Activated naive CD8-positive, alpha-beta T cell treated with anti-CD3 and anti-CD28 coated beads, Interleukin-2, amount 50 U/mL, for 16 hours (primary cell): Measurements from ENCODE around the gene IL4R.
"Not testable (repeated sequence)": the region's sequence is repeated elsewhere in the genome, so short reads cannot be mapped to it uniquely, and the experiment has no call there.

Experiments used
- DNase-seq: peaks from one replicate; pipeline ENCODE4 v3.0.0-alpha.2; 2020; ENCODE audit warnings: low read depth, low spot score

IL4R gene

DNA sequence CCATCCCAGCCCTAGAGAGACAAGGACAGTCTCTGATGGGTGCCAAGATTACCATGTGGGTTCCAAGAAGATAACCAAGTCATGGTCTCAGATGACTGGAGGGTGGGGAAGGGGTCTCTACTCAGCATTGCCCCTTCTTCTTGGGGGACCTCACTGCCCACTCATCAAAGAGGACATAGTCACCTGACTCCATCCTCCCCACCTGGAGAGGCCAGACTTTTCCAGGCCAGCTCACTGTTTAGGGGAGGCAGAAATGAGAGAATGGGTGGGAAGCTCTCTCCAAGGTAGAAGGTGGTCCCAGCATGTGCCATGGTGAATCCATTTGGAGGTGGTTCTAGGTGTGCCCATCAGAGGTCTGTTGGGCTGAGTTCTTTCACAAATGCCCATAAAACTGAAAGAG is 67.5 kb downstream of the IL4R start:
- DNase-seq, result no peak

DNA sequence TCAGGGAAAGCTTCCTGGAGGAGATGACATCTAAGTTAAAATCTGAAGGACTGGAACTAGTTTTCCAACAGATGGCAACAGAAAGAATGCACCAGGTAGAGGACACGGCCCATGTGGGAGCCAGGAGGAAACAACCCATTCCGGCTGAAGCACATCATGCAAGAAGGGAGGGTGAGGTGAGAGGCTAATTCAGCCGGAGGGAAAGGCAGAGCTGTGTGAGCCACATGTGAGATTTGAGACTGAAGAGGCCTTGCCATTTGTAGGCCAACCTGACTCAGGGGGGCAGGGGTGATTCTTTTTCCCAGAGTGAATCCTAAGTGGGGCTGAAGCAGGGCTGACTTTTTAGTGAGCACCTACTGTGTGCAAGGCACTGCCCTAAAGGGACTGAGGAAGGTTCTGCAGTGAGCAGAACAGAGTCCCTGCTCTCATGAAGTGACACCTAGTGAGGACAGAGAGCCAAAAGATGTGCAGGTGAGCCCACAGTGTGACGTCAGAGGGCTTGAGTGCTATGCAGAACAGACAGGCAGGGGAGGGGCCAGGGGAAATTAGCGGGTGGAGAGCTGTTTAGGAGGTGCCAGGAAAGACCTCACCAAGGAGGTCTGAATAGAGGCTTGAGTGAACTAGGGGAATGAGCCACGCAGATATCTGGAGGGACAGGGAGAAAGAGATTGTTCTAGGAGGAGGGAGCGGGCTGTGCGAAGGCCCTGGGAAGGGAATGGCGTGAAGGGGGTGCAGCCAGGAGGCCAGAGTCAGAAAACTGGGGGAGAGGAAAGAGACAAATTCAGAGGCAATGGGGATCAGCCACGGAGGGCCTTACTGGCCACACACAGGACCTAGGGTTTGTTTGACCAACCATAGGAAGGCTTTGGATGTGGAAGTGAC is 68.4 kb downstream of the IL4R start:
- no peak for DNase-seq

DNA sequence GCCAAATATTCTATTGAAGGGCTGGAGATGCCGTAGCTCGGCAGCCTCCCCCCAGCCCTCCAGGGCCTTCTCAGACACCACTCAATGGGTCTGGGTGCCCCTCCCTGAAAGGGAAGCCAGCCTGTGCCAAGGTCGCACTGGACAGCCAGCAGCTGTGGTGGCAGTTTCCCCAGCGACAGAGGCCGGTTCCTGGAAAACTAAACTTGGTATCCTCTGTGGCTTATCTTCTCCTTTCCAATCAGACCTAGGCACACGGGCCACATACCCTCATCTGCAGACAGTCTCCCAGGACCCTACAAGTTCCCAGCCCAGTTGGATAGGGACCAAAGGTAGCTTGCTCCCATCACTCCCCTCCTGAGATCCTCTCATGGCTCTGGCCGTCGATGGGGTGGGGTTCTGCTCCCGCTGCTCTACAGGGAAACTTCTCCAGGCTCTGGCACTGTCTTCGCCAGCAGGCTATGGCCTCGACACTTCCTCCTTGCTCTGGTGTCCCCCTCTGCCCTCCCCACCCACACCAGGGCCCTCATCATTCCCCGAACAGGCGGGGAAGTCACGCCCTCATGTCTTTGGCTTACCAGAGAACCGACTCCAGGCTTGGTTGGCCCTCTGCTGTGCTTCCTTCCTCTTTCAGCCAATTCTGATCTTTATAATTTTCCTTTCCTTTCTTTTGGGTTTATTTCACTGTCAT is 69.9 kb downstream of the IL4R start:
- no peak for DNase-seq

DNA sequence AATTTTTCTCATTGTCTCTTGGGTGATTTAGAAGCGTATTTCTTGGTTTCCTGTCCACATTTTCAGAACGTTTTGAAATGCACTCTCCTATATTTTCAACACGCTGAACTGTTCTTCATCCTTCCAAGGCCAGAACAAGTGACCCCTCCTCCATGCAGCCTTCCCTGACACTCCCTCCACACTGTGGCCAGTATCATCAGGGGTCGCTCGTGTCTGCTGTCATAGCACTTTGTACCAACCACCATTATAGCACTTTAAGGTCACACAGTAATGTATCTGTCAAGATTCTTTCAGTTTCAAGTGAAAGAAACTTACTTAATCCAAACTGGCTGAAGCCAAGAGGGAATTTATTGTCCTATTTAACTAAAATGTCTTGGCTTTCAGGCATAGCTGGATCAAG is 70.7 kb downstream of the IL4R start:
- DNase-seq, result no peak

DNA sequence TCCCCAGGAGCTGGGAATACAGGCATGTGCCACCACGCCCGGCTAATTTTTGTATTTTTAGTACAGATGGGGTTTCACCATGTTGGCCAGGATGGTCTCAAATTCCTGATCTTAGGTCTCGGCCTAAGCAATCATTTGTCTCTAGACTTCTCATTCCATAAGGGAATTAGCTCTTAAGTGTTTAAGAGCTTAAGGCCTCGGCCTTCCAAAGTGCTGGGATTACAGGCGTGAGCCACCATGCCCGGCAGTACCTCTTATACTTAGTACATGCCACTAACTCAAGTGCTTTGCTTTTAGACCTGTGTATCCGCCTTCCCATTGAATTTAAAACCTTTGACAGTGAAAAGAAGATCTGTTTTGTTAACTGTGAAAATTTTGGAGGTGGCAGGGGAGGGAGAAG is 71.6 kb downstream of the IL4R start:
- no peak for DNase-seq

DNA sequence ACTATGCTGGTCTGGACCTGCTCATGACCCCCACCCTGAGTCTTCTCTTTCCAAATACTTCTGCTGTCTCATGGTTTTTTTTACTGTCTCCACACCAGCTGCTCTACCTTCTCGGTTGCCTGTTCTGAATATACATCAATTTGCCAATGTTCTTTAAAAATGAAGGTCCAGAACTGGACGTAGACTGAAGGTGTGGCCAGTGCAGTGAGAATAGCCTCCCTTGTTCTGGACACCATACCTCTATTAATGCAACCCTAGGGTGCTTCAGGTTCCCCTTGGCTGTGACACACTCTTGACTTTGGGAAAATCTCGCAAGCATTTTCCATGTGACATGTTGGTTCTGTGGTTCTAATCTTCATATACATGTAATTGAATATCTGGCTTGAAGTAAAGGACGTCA is 72.9 kb downstream of the IL4R start:
- no peak for DNase-seq

DNA sequence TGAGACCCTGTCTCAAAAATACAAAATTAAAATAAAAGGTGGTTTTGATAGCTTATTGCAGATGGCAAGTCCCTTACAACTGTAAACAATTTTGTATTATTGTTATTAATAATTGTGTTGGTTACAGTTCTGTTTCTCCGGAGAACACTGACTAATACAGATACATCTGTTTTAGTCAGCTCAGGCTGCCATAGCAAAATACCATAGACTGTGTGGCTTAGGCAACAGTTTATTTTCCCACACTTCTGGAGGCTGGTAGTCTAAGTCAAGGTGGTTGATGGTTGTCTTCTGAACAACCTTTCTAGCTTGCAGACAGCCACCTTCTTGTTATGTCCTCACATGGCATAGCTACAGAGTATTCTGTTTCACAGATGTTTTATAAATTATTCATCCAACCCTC is 74.0 kb downstream of the IL4R start:
- no peak for DNase-seq

DNA sequence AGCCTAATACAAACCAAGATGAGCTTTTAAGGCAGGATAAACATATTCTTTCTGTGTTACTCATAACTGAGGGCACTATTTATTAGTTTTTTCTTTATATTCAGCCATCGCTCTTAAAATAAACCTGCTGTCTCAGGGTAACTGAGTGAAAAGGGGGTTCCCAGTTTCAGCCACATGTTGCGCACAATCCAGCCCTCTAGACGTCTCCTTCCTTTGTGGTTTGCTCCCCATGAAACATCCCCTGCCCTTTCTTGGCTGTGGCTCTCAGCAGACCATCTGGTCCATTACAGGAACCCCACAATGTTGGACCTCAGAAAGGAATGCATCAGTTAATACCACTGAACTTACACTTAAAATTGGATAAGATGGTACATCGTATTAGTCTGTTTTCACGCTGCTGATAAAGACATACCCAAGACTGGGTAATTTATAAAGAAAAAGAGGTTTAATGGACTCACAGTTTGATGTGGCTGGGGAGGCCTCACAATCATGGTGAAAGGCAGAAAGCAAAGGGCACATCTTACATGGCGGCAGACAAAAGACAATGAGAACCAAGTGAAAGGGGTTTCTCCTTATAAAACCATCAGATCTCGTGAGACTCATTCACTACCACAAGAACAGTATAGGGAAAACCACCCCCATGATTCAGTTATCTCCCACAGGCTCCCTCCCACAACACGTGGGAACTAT is 75.6 kb downstream of the IL4R start:
- no peak for DNase-seq

DNA sequence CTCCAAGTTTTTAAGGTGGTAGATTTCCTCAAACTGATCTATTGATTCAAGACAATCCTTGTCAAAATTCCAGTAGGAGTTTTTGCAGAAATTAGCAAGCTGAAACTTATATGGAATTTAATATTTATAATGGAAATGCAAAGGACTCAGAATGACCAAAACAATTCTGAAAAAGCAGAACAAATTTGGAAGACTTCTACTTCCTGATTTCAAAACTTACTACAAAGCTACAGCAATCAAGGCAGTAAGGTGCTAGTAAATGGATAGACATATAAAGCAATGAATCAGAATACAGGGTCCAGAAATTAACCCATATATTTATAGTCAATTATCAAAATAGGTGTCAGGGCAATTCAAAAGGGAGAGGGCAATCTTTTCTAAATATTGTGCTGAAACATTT is 76.4 kb downstream of the IL4R start:
- DNase-seq, result no peak

DNA sequence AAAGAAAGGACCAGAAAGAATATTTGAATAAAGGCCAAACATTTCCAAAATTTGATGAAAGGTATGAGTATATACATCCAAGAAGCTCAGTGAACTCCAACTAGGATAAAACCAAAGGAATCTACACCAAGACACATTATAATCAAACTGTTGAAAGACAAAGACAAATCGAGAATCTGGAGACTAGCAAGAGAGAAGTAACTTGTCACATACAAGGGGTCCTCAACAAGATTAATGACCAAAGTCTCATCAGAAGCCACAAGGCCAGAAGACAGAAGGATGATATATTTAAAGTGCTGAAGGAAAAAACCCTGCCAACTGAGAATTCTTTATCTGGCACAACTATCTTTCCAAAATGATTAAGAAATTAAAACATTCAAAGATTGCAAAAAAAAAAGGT is 78.9 kb downstream of the IL4R start:
- DNase-seq, result no peak

DNA sequence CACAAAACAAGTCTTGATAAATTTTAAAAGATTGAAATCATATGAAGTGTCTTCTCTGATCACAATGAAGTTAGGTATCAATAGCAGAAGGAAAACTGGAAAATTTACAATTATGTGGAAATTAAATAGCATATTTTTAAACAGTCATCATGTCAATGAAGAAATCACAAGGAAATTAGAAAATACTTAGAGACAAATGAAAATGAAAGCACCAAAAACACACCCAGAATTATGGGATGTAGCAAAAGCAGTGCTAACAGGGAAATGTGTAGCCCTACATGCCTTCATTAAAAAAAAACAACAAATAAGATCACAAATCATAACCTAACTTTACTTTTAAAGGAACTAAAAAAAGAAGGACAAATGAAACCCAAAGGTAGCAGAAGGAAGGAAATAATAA is 80.7 kb downstream of the IL4R start:
- DNase-seq, result no peak

DNA sequence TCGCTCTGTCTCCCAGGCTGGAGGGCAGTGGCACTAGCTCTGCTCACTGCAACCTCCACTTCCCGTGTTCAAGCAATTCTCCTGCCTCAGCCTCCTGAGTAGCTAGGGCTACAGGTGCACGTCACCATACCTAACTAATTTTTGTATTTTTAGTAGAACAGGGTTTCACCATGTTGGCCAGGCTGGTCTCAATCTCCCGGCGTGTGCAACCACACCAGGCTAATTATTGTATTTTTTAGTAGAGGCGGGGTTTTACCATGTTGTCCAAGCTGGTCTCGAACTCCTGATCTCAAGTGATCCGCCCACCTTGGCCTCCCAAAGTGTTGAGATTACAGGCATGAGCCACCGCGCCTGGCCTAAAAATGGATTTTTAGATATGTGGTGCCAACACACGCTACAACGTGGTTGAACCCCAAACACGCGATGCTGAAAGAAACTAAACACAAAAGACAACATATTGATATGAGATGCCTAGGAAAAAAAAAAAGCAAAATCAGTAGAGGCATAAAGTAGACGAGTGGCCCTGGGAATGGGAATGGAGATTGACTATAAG is 84.6 kb downstream of the IL4R start:
- not testable (repeated sequence) for DNase-seq

DNA sequence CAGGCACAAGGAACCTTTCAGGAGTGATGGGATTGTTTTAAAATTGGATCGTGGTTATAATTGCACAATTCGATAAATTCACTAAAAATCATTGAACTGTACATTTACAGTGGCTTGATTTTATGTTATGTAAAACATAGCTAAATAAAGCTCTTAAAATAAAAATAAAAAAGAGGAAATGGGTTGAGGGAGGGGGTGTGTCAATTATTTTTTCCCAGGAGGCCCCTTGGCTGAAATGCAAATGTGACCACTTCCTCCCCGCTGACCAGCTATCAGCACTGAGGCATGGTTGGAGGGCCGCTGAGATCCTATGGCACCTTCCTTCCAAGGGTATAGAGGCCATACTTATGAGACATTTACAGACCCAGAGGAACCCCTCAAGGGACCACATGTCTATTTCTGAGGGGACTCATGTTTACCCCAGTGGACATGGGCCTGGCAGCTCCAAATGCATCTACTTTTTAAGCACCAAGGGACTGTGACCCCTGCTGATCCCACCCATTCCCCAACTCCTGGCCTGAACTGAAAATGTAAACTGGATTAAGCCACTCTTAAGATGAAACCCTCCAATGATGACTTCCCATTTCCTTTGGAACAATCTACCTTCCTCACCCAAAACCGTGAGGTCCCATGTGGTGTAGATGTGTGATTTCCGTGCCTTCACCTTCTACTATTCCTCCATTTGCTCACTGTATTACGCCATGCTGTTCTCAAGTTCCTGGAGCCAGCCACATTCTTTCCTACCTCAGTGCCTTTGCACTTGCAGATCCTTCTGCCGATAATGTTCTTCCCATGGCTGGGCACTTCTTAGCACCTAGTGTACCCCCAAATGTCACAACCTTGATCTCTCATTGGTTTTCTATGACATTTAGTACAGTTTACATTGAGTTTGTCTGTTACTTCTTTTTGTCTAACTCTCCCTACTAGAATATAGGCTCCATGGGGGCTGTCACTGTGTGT is 85.4 kb downstream of the IL4R start:
- DNase-seq, result no peak

DNA sequence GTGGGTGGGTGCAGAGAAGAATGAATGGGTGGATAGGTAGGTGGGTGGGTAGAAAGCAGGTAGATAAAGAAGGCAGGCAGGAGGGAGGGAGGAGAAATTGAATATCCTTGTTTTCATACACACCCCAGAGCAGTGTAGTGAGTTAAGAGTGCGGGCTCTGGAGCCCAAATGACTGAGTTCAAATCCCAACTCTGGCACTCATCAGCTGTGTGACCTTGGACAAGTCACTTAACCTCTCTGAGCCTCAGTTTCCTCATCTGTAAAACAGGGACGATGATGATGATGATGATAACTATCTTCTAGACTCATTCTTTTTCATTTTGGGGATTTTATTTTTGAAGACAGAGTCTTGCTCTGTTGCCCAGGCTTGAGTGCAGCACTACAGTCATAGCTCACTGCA is 86.2 kb downstream of the IL4R start:
- no peak for DNase-seq

DNA sequence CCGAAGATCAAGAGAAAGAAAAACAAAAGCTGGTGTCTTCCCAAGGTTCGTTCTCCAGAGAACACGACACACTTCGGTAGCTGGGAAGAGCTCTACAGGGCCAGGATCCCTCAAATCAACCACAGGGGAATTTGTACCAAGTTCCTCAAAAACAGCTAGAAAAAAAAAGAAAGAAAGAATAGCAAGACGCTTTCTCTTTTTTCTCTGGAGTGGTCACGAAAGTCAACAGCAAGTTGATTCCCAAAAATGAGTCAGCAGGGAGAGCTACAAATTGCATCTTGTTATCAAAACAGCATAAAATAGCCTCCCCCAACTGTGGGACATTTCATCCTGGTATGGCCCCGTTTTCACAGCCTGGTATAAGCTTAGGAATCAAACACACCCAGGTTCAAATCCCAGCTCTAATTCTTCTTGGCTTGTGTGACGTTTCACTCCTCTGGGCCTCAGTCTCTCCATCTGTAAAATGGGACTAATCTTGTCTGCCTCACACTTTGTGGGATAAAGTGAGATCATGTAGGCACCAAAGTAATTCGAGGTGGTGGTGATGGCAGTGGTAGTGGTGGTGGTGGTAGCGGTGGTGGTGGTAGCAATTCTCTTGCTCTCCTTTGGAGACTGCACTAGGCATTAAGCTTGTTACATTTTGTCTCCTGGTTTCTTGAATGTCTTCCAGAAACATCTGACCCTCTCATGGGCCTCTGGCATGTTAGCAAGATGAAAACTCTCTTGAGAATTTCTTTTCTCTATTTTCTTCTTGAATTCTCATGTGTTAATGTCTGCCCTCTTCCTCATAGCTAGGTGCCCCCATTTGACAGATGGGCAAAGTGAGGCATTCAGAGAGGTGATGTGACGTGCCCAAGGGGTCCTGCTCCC is 87.2 kb downstream of the IL4R start:
- no peak for DNase-seq

DNA sequence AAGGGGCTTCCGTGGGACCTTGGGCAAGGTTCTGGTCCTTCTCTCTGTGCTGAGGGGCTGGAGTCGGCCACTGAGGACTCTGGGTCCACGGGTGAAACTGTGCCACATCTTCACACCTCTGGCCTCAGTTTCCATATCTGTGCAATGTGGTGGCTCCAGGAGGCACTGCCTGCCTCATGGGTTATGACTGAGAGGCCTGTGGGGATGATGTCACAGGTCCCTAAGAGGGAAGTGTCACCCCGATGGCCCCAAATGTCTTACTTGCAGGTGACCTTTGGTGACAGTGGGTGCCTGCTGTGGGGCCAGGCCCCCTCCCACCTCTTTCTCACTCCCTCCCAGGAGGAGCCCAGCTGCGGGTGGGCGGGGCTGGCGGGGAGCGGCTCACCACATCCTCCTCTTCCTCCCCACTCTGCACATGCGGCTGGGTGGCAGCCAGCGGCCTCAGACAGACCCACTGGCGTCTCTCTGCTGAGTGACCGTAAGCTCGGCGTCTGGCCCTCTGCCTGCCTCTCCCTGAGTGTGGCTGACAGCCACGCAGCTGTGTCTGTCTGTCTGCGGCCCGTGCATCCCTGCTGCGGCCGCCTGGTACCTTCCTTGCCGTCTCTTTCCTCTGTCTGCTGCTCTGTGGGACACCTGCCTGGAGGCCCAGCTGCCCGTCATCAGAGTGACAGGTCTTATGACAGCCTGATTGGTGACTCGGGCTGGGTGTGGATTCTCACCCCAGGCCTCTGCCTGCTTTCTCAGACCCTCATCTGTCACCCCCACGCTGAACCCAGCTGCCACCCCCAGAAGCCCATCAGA is 88.2 kb downstream of the IL4R start, which contains the start of gene IL21R:
IL21R (plus strand) TSS at position 407 of the 801 bp plus-strand sequence. CDS start 27,898 bp downstream, outside the sequence.
- DNase-seq, result peak; percentile 45

DNA sequence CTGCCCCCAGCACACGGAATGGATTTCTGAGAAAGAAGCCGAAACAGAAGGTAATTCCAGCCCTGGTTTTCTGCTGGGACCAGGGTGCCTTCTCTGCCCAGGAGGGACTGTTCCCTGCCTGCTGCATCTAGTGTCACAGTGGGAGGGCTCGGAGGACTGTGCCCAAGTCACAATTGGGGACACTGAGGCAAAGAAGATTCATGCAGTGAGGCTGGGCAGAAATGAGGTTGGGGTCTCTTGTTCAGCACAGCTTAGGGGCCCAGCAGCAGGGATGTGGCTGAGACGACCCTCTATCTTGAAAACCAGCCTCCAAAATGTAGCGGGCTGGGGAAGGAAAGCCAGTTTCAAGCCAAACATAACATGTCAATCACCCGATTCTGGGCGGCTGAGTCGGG is 88.8 kb downstream of the IL4R start:
- DNase-seq, result no peak

DNA sequence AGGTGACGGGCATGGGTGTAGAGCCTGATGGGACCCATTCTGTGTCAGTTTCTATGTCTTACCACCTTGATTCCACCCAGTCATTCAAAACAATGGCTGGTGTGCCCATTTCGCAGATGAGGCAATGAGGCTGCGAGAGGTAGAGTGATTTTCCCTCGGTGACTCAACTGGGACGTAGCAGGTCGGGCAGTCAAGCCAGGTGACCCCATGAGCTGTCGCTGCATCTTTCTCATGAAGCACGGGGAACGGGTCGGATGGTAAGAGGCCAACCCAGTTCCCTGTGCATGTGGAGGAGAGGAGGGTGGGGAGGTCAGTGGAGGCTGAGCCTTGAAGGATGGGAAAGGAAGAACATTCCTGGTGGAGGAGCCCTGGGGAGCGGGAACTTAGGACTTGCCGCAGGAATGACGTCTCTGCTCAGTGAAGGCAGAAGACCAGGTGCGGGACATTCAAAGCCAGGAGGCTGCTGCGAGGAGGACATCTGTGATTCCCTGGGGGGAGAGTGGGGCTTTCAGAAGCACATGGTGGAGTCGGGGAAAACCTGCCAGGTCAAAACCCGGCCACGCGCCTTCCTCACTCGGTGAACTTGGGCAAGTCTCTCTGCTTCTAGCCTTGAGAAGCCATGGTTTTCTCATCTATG is 89.3 kb downstream of the IL4R start:
- no peak for DNase-seq

DNA sequence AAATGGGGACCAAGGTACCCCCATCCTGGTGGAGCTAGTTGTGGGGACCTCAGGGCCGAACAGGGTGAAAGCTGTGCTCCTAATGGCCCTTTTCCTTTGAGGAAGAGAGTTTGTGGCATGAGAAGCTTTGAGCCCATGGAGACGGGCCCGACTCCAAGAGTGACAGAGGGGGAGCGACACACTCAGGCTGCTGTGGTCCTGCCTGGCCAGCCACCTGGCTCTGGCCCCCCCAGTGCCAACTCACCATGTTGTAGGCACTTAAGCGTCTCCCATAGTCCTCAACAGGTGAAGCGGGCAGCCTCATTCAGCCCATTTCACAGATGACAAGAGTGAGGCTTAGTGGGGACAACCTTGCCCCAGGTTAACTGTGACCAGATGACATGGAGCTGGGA is 89.8 kb downstream of the IL4R start:
- DNase-seq, result no peak
